Neuronal stem cell (in vitro differentiated cells): ENCODE data around the gene MVP.
"Not testable (repeated sequence)": the region's sequence is repeated elsewhere in the genome, so short reads cannot be mapped to it uniquely, and the experiment has no call there.

Experiments used
- DNase-seq: peaks from one replicate; pipeline ENCODE4 v3.0.0-alpha.2; 2013; ENCODE audit warnings: low spot score
- H2AFZ ChIP-seq: one replicate; pipeline ENCODE4 v1.6.1; 2013; ENCODE audit warnings: mild to moderate bottlenecking, low read length, inconsistent platforms
- H2AK5ac ChIP-seq: 2 replicates; pipeline ENCODE4 v1.6.1; 2013; ENCODE audit warnings: low read depth, mild to moderate bottlenecking, inconsistent platforms, low read length, moderate library complexity, mixed read lengths
- H2BK120ac ChIP-seq: 2 replicates; pipeline ENCODE4 v1.6.1; 2013; ENCODE audit warnings: low read depth, mild to moderate bottlenecking, inconsistent platforms, low read length, moderate library complexity, mixed read lengths
- H2BK12ac ChIP-seq: one replicate; pipeline ENCODE4 v1.6.1; 2013; ENCODE audit warnings: low read length, inconsistent platforms
- H2BK15ac ChIP-seq: 2 replicates; pipeline ENCODE4 v1.6.1; 2013; ENCODE audit warnings: mild to moderate bottlenecking, low read length, inconsistent platforms, mixed read lengths
- H2BK5ac ChIP-seq: one replicate; pipeline ENCODE4 v1.6.1; 2013; ENCODE audit warnings: inconsistent platforms, mild to moderate bottlenecking, low read length, moderate library complexity
- H3K14ac ChIP-seq: one replicate; pipeline ENCODE4 v1.6.1; 2013; ENCODE audit warnings: low read length, inconsistent platforms
- H3K18ac ChIP-seq: 2 replicates; pipeline ENCODE4 v1.6.1; 2013; ENCODE audit warnings: low read length, inconsistent platforms
- H3K23ac ChIP-seq: 2 replicates; pipeline ENCODE4 v1.6.1; 2013; ENCODE audit warnings: low read depth, mild to moderate bottlenecking, mixed read lengths, low read length, inconsistent platforms; ENCODE audit not compliant: poor library complexity
- H3K27ac ChIP-seq: replicated peaks from 3 replicates; pipeline ENCODE4 v1.5.1; 2013; ENCODE audit warnings: low read length, inconsistent platforms
- H3K27me3 ChIP-seq, 3 experiments: 2 replicates each; pipeline ENCODE4 v1.6.1; 2013; ENCODE audit warnings: low read length in 3 of 3, mild to moderate bottlenecking in 2 of 3, inconsistent platforms in 1 of 3, low read depth in 1 of 3, mixed read lengths in 1 of 3, moderate library complexity in 1 of 3; ENCODE audit not compliant: control insufficient read depth in 3 of 3, insufficient read depth in 3 of 3
- H3K36me3 ChIP-seq, 2 donors: replicated peaks in 1 of 2; 2 replicates each; pipeline ENCODE4 v1.6.1; 2013; ENCODE audit warnings: low read length in 2 of 2; ENCODE audit not compliant: control insufficient read depth in 2 of 2, insufficient read depth in 2 of 2
- H3K4ac ChIP-seq: 2 replicates; pipeline ENCODE4 v1.6.1; 2013; ENCODE audit warnings: inconsistent platforms, mild to moderate bottlenecking, low read length, moderate library complexity
- H3K4me1 ChIP-seq, 2 donors: 1 replicate in 1 of 2; 2 replicates in 1 of 2; pipeline ENCODE4 v1.6.1; 2013; ENCODE audit warnings: low read length in 2 of 2, low read depth in 1 of 2; ENCODE audit not compliant: control insufficient read depth in 2 of 2, insufficient read depth in 1 of 2
- H3K4me2 ChIP-seq: one replicate; pipeline ENCODE4 v1.6.1; 2013; ENCODE audit warnings: mild to moderate bottlenecking, low read length, inconsistent platforms; ENCODE audit not compliant: insufficient read depth, poor library complexity, severe bottlenecking
- H3K4me3 ChIP-seq, 2 donors: 2 replicates each; pipeline ENCODE4 v1.5.1; 2013; ENCODE audit warnings: low read length in 2 of 2, mild to moderate bottlenecking in 2 of 2, inconsistent platforms in 1 of 2, moderate library complexity in 1 of 2
- H3K79me1 ChIP-seq: one replicate; pipeline ENCODE4 v1.6.1; 2013; ENCODE audit warnings: low read depth, mild to moderate bottlenecking, inconsistent platforms, low read length, moderate library complexity
- H3K9ac ChIP-seq: one replicate; pipeline ENCODE4 v1.6.1; 2013; ENCODE audit warnings: mild to moderate bottlenecking, low read depth, low read length, inconsistent platforms; ENCODE audit not compliant: poor library complexity
- H3K9me3 ChIP-seq, 2 donors: replicated peaks in 1 of 2; 2 replicates each; pipeline versions ENCODE3 to v1.6.1; 2013; ENCODE audit warnings: low read length in 2 of 2, mild to moderate bottlenecking in 2 of 2, inconsistent platforms in 1 of 2, low read depth in 1 of 2, mixed read lengths in 1 of 2, moderate library complexity in 1 of 2; ENCODE audit not compliant: control insufficient read depth in 2 of 2, insufficient read depth in 1 of 2
- H4K8ac ChIP-seq: one replicate; pipeline ENCODE4 v1.6.1; 2013; ENCODE audit warnings: low read depth, mild to moderate bottlenecking, inconsistent platforms, low read length, moderate library complexity
- H4K91ac ChIP-seq: one replicate; pipeline ENCODE4 v1.6.1; 2013; ENCODE audit warnings: low read length, low read depth, mild to moderate bottlenecking, inconsistent platforms; ENCODE audit not compliant: poor library complexity
- WGBS, 2 donors: extraction: QIAGEN DNeasy Blood & Tissue Kit; methylation state at CpG; one replicate each; pipeline ENCODE4 v1.1.7; 2013; ENCODE audit warnings: missing lambda C conversion rate in 2 of 2, mixed read lengths in 1 of 2; ENCODE audit not compliant: insufficient read length in 2 of 2, insufficient replicate concordance in 1 of 2; ENCODE audit errors: extremely low coverage in 2 of 2; 5-methylcytosine and 5-hydroxymethylcytosine counted together

The MVP gene

GRCh38 chr16:29881050-29881449 lies 60.8 kb downstream of the MVP start:
- Histone ChIP-seq H2BK120ac (no peak overlapping the region), H4K91ac (no peak overlapping the region), H2AFZ (no peak overlapping the region), H2BK12ac (no peak overlapping the region), H3K36me3 (peaks cover 0 to 3% of the 10 kb centered on the region in 2 donors), H2AK5ac (no peak overlapping the region), H3K9me3 (peaks cover 0 to 2% of the 10 kb centered on the region in 2 donors), H3K9ac (no peak overlapping the region), H3K79me1 (no peaks in the 10 kb centered on the region), H3K14ac (no peak overlapping the region), H3K4me3 (no peak overlapping the region), H2BK15ac (no peak overlapping the region), H3K27me3 (peaks cover 6 to 16% (median 6%) of the 10 kb centered on the region in 3 experiments), H2BK5ac (no peak overlapping the region), H3K18ac (no peak overlapping the region), H3K4me1 (peaks cover 0 to 2% of the 10 kb centered on the region in 2 donors), H3K4ac (no peak overlapping the region), H3K4me2 (no peak overlapping the region), H3K23ac (no peak overlapping the region), H3K27ac (no peak overlapping the region), H4K8ac (no peak overlapping the region)
- no peak for DNase-seq
- no CpG with 5 or more reads among the region's 3 CpGs for WGBS, 2 donors

GRCh38 chr16:29883987-29884386 lies 63.7 kb downstream of the MVP start:
- Histone ChIP-seq H3K4ac (no peak overlapping the region), H2BK12ac (no peak overlapping the region), H2BK120ac (no peak overlapping the region), H4K8ac (no peak overlapping the region), H3K23ac (no peak overlapping the region), H3K9ac (no peak overlapping the region), H3K4me3 (no peak overlapping the region), H3K27me3 (no peaks in the 10 kb centered on the region), H3K14ac (no peak overlapping the region), H3K4me1 (no peaks in the 10 kb centered on the region), H3K18ac (no peak overlapping the region), H2AFZ (no peak overlapping the region), H2BK15ac (no peak overlapping the region), H3K79me1 (peaks cover 1% of the 10 kb centered on the region), H3K4me2 (no peak overlapping the region), H3K9me3 (no peaks in the 10 kb centered on the region), H2AK5ac (no peak overlapping the region), H2BK5ac (no peak overlapping the region), H4K91ac (no peak overlapping the region), H3K36me3 (peaks cover 0 to 3% of the 10 kb centered on the region in 2 donors), H3K27ac (no peak overlapping the region)
- WGBS, 2 donors = no CpG with 5 or more reads among the region's 6 CpGs
- no peak for DNase-seq

- not testable (repeated sequence) for DNase-seq, H3K4me3 ChIP-seq, H3K4me2 ChIP-seq, H2AFZ ChIP-seq, H3K79me1 ChIP-seq, H3K18ac ChIP-seq, H3K4ac ChIP-seq, H3K27ac ChIP-seq, H3K14ac ChIP-seq, H3K9ac ChIP-seq, H3K23ac ChIP-seq, H2BK12ac ChIP-seq, H3K4me1 ChIP-seq, H3K27me3 ChIP-seq, H2BK15ac ChIP-seq, H4K91ac ChIP-seq, H4K8ac ChIP-seq, H2BK120ac ChIP-seq, H3K9me3 ChIP-seq, H3K36me3 ChIP-seq, H2BK5ac ChIP-seq, H2AK5ac ChIP-seq
- WGBS, 2 donors = no CpG with 5 or more reads among the region's 3 CpGs
Observed at GRCh38 chr16:29889372-29889771, 69.1 kb downstream of the MVP start.

GRCh38 chr16:29891525-29892457 lies 71.5 kb downstream of the MVP start:
- no peak for DNase-seq

More at GRCh38 chr16:29891525-29892457, 71.5 kb downstream of the MVP start:
- Histone ChIP-seq H3K14ac (no peak overlapping the region), H3K27me3 (no peaks in the 10 kb centered on the region), H3K9me3 (no peaks in the 10 kb centered on the region), H4K91ac (no peak overlapping the region), H3K36me3 (no peaks in the 10 kb centered on the region), H3K79me1 (peaks cover 1% of the 10 kb centered on the region), H2AFZ (no peak overlapping the region), H3K4me1 (peaks cover 0 to 3% of the 10 kb centered on the region in 2 donors), H3K4ac (no peak overlapping the region), H3K18ac (no peak overlapping the region), H2BK15ac (no peak overlapping the region), H3K23ac (no peak overlapping the region), H3K4me2 (no peak overlapping the region), H4K8ac (no peak overlapping the region), H2BK12ac (no peak overlapping the region), H3K27ac (no peak overlapping the region), H2BK120ac (no peak overlapping the region), H2BK5ac (no peak overlapping the region), H2AK5ac (no peak overlapping the region), H3K4me3 (no peak overlapping the region), H3K9ac (no peak overlapping the region)
- no CpG with 5 or more reads among the region's 10 CpGs for WGBS, 2 donors
